ENCODE results near the gene BUD31.
"Not testable (repeated sequence)": the region's sequence is repeated elsewhere in the genome, so short reads cannot be mapped to it uniquely, and the experiment has no call there.

Gene BUD31

GRCh38 chr7:99402854-99403253, 5.9 kb upstream of the BUD31 start:
- DNase-seq = no peak

- DNase-seq = no peak
These were observed 5.0 kb upstream of the BUD31 start for GRCh38 chr7:99403764-99404163.

- DNase-seq = no peak
These were observed 4.4 kb upstream of the BUD31 start for GRCh38 chr7:99404235-99404976.

GRCh38 chr7:99404977-99405320, 3.8 kb upstream of the BUD31 start:
- no peak for DNase-seq

- no peak for DNase-seq
These were observed 2.2 kb upstream of the BUD31 start for GRCh38 chr7:99406557-99406956.

- peak; percentile 63 for DNase-seq
These were observed 844 bp upstream of the BUD31 start for GRCh38 chr7:99407872-99408378.

- DNase-seq = no peak
These were observed 413 bp downstream of the BUD31 start for GRCh38 chr7:99409192-99409572.

GRCh38 chr7:99409806-99410205, 1.0 kb downstream of the BUD31 start:
- no peak for DNase-seq

GRCh38 chr7:99410635-99411034, 1.9 kb downstream of the BUD31 start:
- DNase-seq = no peak

- DNase-seq = not testable (repeated sequence)
These were observed 6.9 kb downstream of the BUD31 start for GRCh38 chr7:99415513-99416127.

- DNase-seq = no peak
These were observed 9.5 kb downstream of the BUD31 start for GRCh38 chr7:99418260-99418659.

GRCh38 chr7:99419323-99420021, 10.7 kb downstream of the BUD31 start:
- DNase-seq = no peak

- no peak for DNase-seq
These were observed 11.4 kb downstream of the BUD31 start for GRCh38 chr7:99420213-99420612.

- no peak for DNase-seq
These were observed 12.2 kb downstream of the BUD31 start for GRCh38 chr7:99420986-99421385.

GRCh38 chr7:99422186-99422585, 13.4 kb downstream of the BUD31 start:
- DNase-seq = no peak

GRCh38 chr7:99422625-99423024, 13.9 kb downstream of the BUD31 start:
- DNase-seq = no peak

- DNase-seq = no peak
These were observed 16.4 kb downstream of the BUD31 start for GRCh38 chr7:99424932-99425730.

GRCh38 chr7:99428972-99429566, 20.3 kb downstream of the BUD31 start:
- no peak for DNase-seq

GRCh38 chr7:99429756-99430155, 21.0 kb downstream of the BUD31 start:
- no peak for DNase-seq

GRCh38 chr7:99431756-99432540, 23.2 kb downstream of the BUD31 start:
- DNase-seq = not testable (repeated sequence)

GRCh38 chr7:99433158-99433557, 24.4 kb downstream of the BUD31 start:
- no peak for DNase-seq

Measured in right forelimb (tissue), 1 donor.